Breast epithelium (tissue), 3 donors: ENCODE data around the gene KAT8.
"Not testable (repeated sequence)": the region's sequence is repeated elsewhere in the genome, so short reads cannot be mapped to it uniquely, and the experiment has no call there.

Source experiments
- CTCF ChIP-seq, 3 donors: fragments of 450-650 bp; IDR thresholded peaks; one replicate each; pipeline ENCODE4 v1.5.1; 2016 to 2017; ENCODE audit warnings: antibody characterized with exemption in 3 of 3, mild to moderate bottlenecking in 3 of 3, moderate library complexity in 3 of 3
- POLR2A ChIP-seq: fragments of 450-650 bp; IDR thresholded peaks from one replicate; pipeline ENCODE4 v1.6.1; 2016; ENCODE audit warnings: antibody characterized with exemption, mild to moderate bottlenecking, moderate library complexity
- POLR2AphosphoS5 ChIP-seq, 3 donors: sonication (generic); formaldehyde crosslinking; IDR thresholded peaks; one replicate each; pipeline ENCODE4 v1.6.1; 2017; ENCODE audit warnings: antibody characterized with exemption in 3 of 3

GRCh38 chr16:31150976-31151375 lies 33.5 kb downstream of the KAT8 start:
- TF ChIP-seq CTCF (IDR thresholded peaks at IDR 0.05); POLR2A; POLR2AphosphoS5 (IDR thresholded peaks at IDR 0.05): not testable (repeated sequence)
